ENCODE data around the gene STMP1. TPM values are rescaled to one million over a fixed set of nuclear protein-coding genes. Genes with fewer than 3 reads are reported as not detected.

STMP1 gene
- total RNA-seq, 1 donor from 2014 or later, result 45.4 TPM

- ATAC-seq, result no peak
These were observed 41.8 kb downstream of the STMP1 start for GRCh38 chr7:135704074-135704473.

- ATAC-seq, result no peak
These were observed 42.4 kb downstream of the STMP1 start for GRCh38 chr7:135704698-135705097.

GRCh38 chr7:135706038-135706742 lies 43.9 kb downstream of the STMP1 start:
- peak; percentile 77 for ATAC-seq

- peak; percentile 91 for ATAC-seq
These were observed 44.7 kb downstream of the STMP1 start for GRCh38 chr7:135706858-135707569.

- ATAC-seq, result peak; percentile 77
These were observed 45.3 kb downstream of the STMP1 start for GRCh38 chr7:135707570-135707966.

- ATAC-seq, result no peak
These were observed 45.7 kb downstream of the STMP1 start for GRCh38 chr7:135708041-135708440.

GRCh38 chr7:135709508-135709907 lies 47.2 kb downstream of the STMP1 start:
- ATAC-seq, result no peak

- no peak for ATAC-seq
These were observed 48.3 kb downstream of the STMP1 start for GRCh38 chr7:135710417-135711138.

GRCh38 chr7:135711139-135711469 lies 48.8 kb downstream of the STMP1 start:
- no peak for ATAC-seq

GRCh38 chr7:135712182-135712782 lies 50.0 kb downstream of the STMP1 start:
- no peak for ATAC-seq

- ATAC-seq, result no peak
These were observed 50.5 kb downstream of the STMP1 start for GRCh38 chr7:135712796-135713195.

GRCh38 chr7:135713836-135714470 lies 51.6 kb downstream of the STMP1 start:
- ATAC-seq, result peak; percentile 34

GRCh38 chr7:135714534-135715009 lies 52.3 kb downstream of the STMP1 start:
- ATAC-seq, result peak; percentile 73

- ATAC-seq, result no peak
These were observed 52.8 kb downstream of the STMP1 start for GRCh38 chr7:135715055-135715522.

- ATAC-seq, result no peak
These were observed 53.4 kb downstream of the STMP1 start for GRCh38 chr7:135715673-135716072.

GRCh38 chr7:135716677-135717238 lies 54.4 kb downstream of the STMP1 start:
- peak; percentile 50 for ATAC-seq

GRCh38 chr7:135717693-135718092 lies 55.4 kb downstream of the STMP1 start:
- ATAC-seq, result no peak

- ATAC-seq, result no peak
These were observed 55.9 kb downstream of the STMP1 start for GRCh38 chr7:135718219-135718618.

- ATAC-seq, result no peak
These were observed 56.6 kb downstream of the STMP1 start for GRCh38 chr7:135718794-135719437.

- ATAC-seq, result no peak
These were observed 57.4 kb downstream of the STMP1 start for GRCh38 chr7:135719688-135720087.

- no peak for ATAC-seq
These were observed 59.0 kb downstream of the STMP1 start for GRCh38 chr7:135721198-135721820.

Measured in esophagus mucosa (tissue), 1 donor.